ENCODE measurements around the gene PLPP4.
"Not testable (repeated sequence)": the region's sequence is repeated elsewhere in the genome, so short reads cannot be mapped to it uniquely, and the experiment has no call there.

The PLPP4 gene

DNA sequence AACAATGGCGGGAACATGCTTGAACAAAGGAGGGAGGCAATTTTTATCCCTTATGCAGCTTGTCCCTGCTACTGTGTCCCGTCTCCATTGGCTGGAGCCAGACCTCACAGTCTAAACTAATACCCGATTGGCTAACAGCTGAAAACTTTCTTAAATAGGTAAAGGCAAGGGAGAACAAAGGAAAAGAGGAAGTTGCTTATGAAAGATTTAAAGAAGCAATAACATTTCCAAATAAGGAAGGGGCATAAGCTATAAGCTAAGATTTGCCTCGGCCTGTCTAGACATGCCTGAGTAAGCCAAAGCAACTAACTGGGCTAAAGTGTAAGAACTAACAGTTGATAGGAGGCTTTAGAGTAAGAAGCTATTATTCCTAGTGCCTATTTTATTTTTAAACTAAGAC, 47.2 kb downstream of the PLPP4 start:
- CTCF ChIA-PET: interaction anchor here (0.6 to 1.9 kb wide), 3 partner anchors 81 to 152 kb away, joined by 3 to 6 read pairs (median 4); no protein-coding TSS in a partner anchor

DNA sequence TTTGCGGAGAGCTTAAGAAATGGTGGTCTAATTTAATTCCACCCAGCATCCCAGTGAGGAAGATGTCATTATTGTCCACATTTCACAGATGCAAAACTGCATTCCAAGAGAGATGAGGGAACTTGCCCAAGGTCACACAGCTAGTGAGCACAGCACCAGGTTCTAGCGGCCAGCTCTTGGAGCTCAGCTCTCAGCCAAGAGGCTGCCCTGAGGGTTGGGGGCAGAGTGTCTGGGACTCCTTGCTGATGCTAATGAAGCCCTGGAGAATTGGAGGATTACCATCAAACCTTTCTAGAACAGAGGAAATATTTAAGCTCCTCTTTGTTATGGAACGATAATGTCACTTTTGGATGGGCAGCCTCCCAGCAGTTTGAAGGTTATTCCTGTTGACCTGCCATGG, 48.0 kb downstream of the PLPP4 start:
- H3K36me3 ChIP-seq (ENCODE audit: control insufficient read depth in 2 of 2, insufficient read depth in 1 of 2, low read length in 2 of 2): no peaks in the 10 kb centered on the region
- POLR2A ChIA-PET: no interaction called here
- no peak overlapping the region for H3K4me3 ChIP-seq (ENCODE audit: low read depth, low read length)
- H3K9me3 ChIP-seq (ENCODE audit: control insufficient read depth, insufficient read depth, low read depth, low read length): no peaks in the 10 kb centered on the region
- TF ChIP-seq ZNF501 (tag by site-specific recombination; IDR thresholded peaks at IDR 0.05) (no peak), EGR2 (tag by site-specific recombination; IDR thresholded peaks at IDR 0.05; ENCODE audit: low read depth) (no peak), ZNF701 (tag by site-specific recombination; IDR thresholded peaks at IDR 0.05) (no peak), ZIC2 (tag by site-specific recombination; IDR thresholded peaks at IDR 0.05) (no peak), OSR2 (tag by site-specific recombination; IDR thresholded peaks at IDR 0.05) (no peak), ZNF335 (tag by site-specific recombination; conservative IDR thresholded peaks at IDR 0.05) (no peak), ZNF558 (tag by site-specific recombination; IDR thresholded peaks at IDR 0.05) (no peak), ZNF837 (tag by site-specific recombination; IDR thresholded peaks at IDR 0.05) (no peak), ZNF561 (tag by site-specific recombination; IDR thresholded peaks at IDR 0.05; ENCODE audit: borderline replicate concordance) (no peak), ZNF777 (tag by site-specific recombination; IDR thresholded peaks at IDR 0.05; ENCODE audit: borderline replicate concordance) (no peak), ZNF146 (tag by site-specific recombination; IDR thresholded peaks at IDR 0.05) (no peak), TCF7L2 (IDR thresholded peaks at IDR 0.05; ENCODE audit: borderline replicate concordance, low read depth, low read length) (no peak), ZNF560 (tag by site-specific recombination; IDR thresholded peaks at IDR 0.05; ENCODE audit: borderline replicate concordance) (no peak)
- TF ChIP-seq, protein P1, sequence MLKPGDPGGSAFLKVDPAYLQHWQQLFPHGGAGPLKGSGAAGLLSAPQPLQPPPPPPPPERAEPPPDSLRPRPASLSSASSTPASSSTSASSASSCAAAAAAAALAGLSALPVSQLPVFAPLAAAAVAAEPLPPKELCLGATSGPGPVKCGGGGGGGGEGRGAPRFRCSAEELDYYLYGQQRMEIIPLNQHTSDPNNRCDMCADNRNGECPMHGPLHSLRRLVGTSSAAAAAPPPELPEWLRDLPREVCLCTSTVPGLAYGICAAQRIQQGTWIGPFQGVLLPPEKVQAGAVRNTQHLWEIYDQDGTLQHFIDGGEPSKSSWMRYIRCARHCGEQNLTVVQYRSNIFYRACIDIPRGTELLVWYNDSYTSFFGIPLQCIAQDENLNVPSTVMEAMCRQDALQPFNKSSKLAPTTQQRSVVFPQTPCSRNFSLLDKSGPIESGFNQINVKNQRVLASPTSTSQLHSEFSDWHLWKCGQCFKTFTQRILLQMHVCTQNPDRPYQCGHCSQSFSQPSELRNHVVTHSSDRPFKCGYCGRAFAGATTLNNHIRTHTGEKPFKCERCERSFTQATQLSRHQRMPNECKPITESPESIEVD (tag by site-specific recombination; IDR thresholded peaks at IDR 0.05): no peak
- CTCF ChIA-PET: interaction anchor here (0.6 to 1.9 kb wide), 2 partner anchors 82 to 152 kb away, joined by 3 to 6 read pairs; no protein-coding TSS in a partner anchor
- no peak overlapping the region for H3K27ac ChIP-seq (ENCODE audit: extremely low read depth, low read depth, low read length)
- H3K4me1 ChIP-seq (ENCODE audit: control insufficient read depth, insufficient read depth, low read length): peaks cover 5% of the 10 kb centered on the region; the same call in 1 of the 2 replicates

More for the DNA sequence above, 47.2 kb downstream of the PLPP4 start:
- H3K4me1 ChIP-seq (ENCODE audit: control insufficient read depth, insufficient read depth, low read length); H3K4me3 ChIP-seq (ENCODE audit: low read depth, low read length); H3K9me3 ChIP-seq (ENCODE audit: control insufficient read depth, insufficient read depth, low read depth, low read length); H3K36me3 ChIP-seq (ENCODE audit: control insufficient read depth in 2 of 2, insufficient read depth in 1 of 2, low read length in 2 of 2): not testable (repeated sequence)
- peak overlapping the region; percentile 46; the same call in 1 of the 2 replicates for H3K27ac ChIP-seq (ENCODE audit: extremely low read depth, low read depth, low read length)
- POLR2A ChIA-PET: interaction anchor here (0.6 kb wide), 1 partner anchor 126 kb away, joined by 4 read pairs; no protein-coding TSS in a partner anchor
- peak; percentile 12 for TF ChIP-seq SETDB1 (IDR thresholded peaks at IDR 0.05; ENCODE audit: insufficient read length, low read length)
- TF ChIP-seq, protein P2, sequence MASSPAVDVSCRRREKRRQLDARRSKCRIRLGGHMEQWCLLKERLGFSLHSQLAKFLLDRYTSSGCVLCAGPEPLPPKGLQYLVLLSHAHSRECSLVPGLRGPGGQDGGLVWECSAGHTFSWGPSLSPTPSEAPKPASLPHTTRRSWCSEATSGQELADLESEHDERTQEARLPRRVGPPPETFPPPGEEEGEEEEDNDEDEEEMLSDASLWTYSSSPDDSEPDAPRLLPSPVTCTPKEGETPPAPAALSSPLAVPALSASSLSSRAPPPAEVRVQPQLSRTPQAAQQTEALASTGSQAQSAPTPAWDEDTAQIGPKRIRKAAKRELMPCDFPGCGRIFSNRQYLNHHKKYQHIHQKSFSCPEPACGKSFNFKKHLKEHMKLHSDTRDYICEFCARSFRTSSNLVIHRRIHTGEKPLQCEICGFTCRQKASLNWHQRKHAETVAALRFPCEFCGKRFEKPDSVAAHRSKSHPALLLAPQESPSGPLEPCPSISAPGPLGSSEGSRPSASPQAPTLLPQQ (tag by site-specific recombination; IDR thresholded peaks at IDR 0.05): peak; percentile 48; the same call in 1 of the 2 replicates
- peak; percentile 53; the same call in 1 of the 2 replicates for TF ChIP-seq ZFP69B (tag by site-specific recombination; IDR thresholded peaks at IDR 0.05)
- 0 out of 2 replicates have a peak, but pooled peaks have one; percentile 5 for TF ChIP-seq ZBTB20 (tag by site-specific recombination; IDR thresholded peaks at IDR 0.05)

DNA sequence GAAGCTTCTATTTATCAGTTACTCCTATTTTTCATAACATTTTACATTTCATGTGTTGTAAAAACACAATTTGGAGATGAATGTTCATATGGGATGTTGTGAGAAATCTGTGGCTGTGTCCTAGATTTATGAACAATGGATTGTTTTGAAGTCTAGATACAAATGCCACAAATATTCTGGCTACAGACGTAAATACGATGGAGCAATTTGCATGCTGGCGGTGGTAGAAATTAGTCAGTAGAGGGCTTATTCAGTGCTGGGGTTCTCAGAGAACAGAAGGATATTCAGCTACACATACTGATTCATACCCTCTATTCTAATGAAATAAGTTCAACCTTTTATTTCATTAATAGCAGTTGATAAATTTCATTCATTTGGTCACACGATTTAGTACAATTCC, 48.8 kb downstream of the PLPP4 start:
- Histone ChIP-seq H3K27ac (ENCODE audit: extremely low read depth, low read depth, low read length) (no peak overlapping the region), H3K36me3 (ENCODE audit: control insufficient read depth in 2 of 2, insufficient read depth in 1 of 2, low read length in 2 of 2) (no peaks in the 10 kb centered on the region), H3K9me3 (ENCODE audit: control insufficient read depth, insufficient read depth, low read depth, low read length) (no peaks in the 10 kb centered on the region), H3K4me1 (ENCODE audit: control insufficient read depth, insufficient read depth, low read length) (peaks cover 5% of the 10 kb centered on the region; the same call in 1 of the 2 replicates), H3K4me3 (ENCODE audit: low read depth, low read length) (no peak overlapping the region)
- TF ChIP-seq ZNF701 (tag by site-specific recombination; IDR thresholded peaks at IDR 0.05) (no peak), GLI4 (tag by site-specific recombination; IDR thresholded peaks at IDR 0.05) (no peak), SP7 (tag by site-specific recombination; IDR thresholded peaks at IDR 0.05) (no peak), ZNF391 (tag by site-specific recombination; IDR thresholded peaks at IDR 0.05; ENCODE audit: borderline replicate concordance, low read depth) (no peak), ZNF140 (tag by site-specific recombination; IDR thresholded peaks at IDR 0.05) (no peak), ZNF223 (tag by site-specific recombination; IDR thresholded peaks at IDR 0.05) (no peak)
- TF ChIP-seq, protein P3, sequence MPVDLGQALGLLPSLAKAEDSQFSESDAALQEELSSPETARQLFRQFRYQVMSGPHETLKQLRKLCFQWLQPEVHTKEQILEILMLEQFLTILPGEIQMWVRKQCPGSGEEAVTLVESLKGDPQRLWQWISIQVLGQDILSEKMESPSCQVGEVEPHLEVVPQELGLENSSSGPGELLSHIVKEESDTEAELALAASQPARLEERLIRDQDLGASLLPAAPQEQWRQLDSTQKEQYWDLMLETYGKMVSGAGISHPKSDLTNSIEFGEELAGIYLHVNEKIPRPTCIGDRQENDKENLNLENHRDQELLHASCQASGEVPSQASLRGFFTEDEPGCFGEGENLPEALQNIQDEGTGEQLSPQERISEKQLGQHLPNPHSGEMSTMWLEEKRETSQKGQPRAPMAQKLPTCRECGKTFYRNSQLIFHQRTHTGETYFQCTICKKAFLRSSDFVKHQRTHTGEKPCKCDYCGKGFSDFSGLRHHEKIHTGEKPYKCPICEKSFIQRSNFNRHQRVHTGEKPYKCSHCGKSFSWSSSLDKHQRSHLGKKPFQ (tag by site-specific recombination; IDR thresholded peaks at IDR 0.05): no peak
- ChIA-PET POLR2A (no interaction called here), CTCF (no interaction called here)

Data from HEK293 (cell line).